HepG2 (cell line): ENCODE data around the gene SNRNP25. TPM values are rescaled to one million over a fixed set of nuclear protein-coding genes. Genes with fewer than 3 reads are reported as not detected.

ENCODE experiments used
- ATAD3A ChIP-seq: sonication (generic); formaldehyde crosslinking; IDR thresholded peaks from 2 replicates; pipeline ENCODE4 v1.4.0; 2020; ENCODE audit warnings: missing genetic modification reagents
- ELF1 ChIP-seq: sonication (generic); formaldehyde crosslinking; IDR thresholded peaks from 2 replicates; pipeline ENCODE4 v1.4.0; 2020; ENCODE audit warnings: missing genetic modification reagents
- NPAS2 ChIP-seq: sonication (generic); formaldehyde crosslinking; IDR thresholded peaks from 2 replicates; pipeline ENCODE4 v1.8.0; 2022; ENCODE audit warnings: mild to moderate bottlenecking, missing genetic modification reagents, borderline replicate concordance
- NR1H2 ChIP-seq: sonication (generic); formaldehyde crosslinking; IDR thresholded peaks from 2 replicates; pipeline ENCODE4 v1.8.1; 2022; ENCODE audit warnings: low read depth, missing genetic modification reagents, borderline replicate concordance
- WIZ ChIP-seq: sonication (generic); formaldehyde crosslinking; IDR thresholded peaks from 2 replicates; pipeline ENCODE4 v1.5.1; 2020; ENCODE audit warnings: mild to moderate bottlenecking, missing genetic modification reagents
- polyA plus RNA-seq, 8 experiments: library from polyadenylated mRNA; depleted of rRNA in 3 of 8; stranded (reverse) in 7 of 8; unstranded in 1 of 8; fragments of >200 nt; fragmentation: Illumina TruSeq in 4 of 8; extraction: Trizol in 4 of 8; gene quantifications; 2 replicates each; pipeline versions ENCODE4 v1.2.1 to v1.2.3, GENCODE V29; 2011 to 2016; ENCODE audit warnings: low read depth in 4 of 8, missing spikeins in 1 of 8, mixed read lengths in 1 of 8; ENCODE audit not compliant: insufficient read depth in 1 of 8
- total RNA-seq, 5 experiments: library from RNA; depleted of rRNA; stranded (reverse); fragments of >200 nt; fragmentation: Illumina TruSeq; extraction: Trizol; gene quantifications; 2 replicates each; pipeline ENCODE4 v1.2.3, GENCODE V29; 2016; ENCODE audit warnings: low read depth in 1 of 5
- TF ChIP-seq, protein P1 (sequence below): sonication (generic); formaldehyde crosslinking; IDR thresholded peaks from 2 replicates; pipeline ENCODE4 v1.9.0; 2022; ENCODE audit warnings: low read depth, missing genetic modification reagents
- TF ChIP-seq, protein P2 (sequence below): IDR thresholded peaks from 2 replicates; pipeline ENCODE4 v1.6.1; 2018; ENCODE audit warnings: missing genetic modification reagents, mild to moderate bottlenecking, missing compliant biosample characterization
- TF ChIP-seq, protein P3 (sequence below): sonication (generic); formaldehyde crosslinking; IDR thresholded peaks from 2 replicates; pipeline ENCODE4 v1.8.0; 2023; ENCODE audit warnings: mild to moderate bottlenecking, missing genetic modification reagents
- TF ChIP-seq, protein P4 (sequence below): sonication (generic); formaldehyde crosslinking; IDR thresholded peaks from 2 replicates; pipeline ENCODE4 v1.5.0; 2020; ENCODE audit warnings: missing genetic modification reagents
- TF ChIP-seq, protein P5 (sequence below): IDR thresholded peaks from 2 replicates; pipeline ENCODE4 v1.6.1; 2016; ENCODE audit warnings: missing compliant biosample characterization, missing genetic modification reagents, borderline replicate concordance

Gene SNRNP25
- total and polyA plus RNA-seq, 2 of the 13 experiments (the other 11 are each of a cell fraction or from before 2014, with no cell fraction given) = 34.1 to 97.4 TPM

DNA sequence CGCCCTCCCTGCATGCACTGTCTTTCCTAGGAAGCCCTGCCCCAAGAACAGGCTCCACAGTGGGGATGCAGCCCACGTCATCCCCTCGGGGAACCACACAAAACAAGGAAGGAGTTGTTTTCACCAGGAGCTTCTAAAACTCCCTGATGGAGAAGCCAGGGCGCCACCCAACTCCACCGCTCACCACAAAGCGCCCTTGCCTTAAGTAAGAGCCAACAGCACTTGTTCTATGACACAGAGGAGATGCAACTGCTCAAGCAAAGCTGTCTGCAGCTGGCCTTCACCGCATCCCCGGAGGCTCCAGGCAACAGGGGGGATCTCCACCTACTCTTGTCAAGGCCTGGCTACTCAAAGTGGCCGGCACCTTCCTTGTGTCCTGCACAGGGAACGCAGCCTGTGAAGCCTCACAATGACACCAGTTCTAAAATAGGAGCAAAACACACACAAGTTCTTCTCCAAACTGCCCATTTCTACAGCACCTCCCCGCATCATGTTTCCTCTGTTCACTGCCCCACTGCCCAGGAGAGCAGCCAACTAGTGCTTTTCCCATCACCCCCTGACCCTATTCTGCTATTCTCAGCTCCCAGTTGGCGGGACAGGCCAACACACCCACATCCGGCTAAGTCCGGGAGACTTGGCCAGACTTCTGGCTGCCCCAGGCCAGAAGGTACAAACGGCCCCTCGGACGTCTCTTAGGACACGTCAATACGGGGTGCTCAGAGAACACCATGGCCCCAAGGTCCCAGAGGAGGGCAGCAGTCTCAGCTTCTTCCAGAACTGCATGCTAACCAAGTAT, 48.6 kb downstream of the SNRNP25 start (continued):
- TF ChIP-seq, protein P1, sequence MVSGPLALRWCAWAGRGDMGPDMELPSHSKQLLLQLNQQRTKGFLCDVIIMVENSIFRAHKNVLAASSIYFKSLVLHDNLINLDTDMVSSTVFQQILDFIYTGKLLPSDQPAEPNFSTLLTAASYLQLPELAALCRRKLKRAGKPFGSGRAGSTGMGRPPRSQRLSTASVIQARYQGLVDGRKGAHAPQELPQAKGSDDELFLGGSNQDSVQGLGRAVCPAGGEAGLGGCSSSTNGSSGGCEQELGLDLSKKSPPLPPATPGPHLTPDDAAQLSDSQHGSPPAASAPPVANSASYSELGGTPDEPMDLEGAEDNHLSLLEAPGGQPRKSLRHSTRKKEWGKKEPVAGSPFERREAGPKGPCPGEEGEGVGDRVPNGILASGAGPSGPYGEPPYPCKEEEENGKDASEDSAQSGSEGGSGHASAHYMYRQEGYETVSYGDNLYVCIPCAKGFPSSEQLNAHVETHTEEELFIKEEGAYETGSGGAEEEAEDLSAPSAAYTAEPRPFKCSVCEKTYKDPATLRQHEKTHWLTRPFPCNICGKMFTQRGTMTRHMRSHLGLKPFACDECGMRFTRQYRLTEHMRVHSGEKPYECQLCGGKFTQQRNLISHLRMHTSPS (CRISPR knock-in tag) = no peak
- no peak for TF ChIP-seq NPAS2
- TF ChIP-seq, protein P2, sequence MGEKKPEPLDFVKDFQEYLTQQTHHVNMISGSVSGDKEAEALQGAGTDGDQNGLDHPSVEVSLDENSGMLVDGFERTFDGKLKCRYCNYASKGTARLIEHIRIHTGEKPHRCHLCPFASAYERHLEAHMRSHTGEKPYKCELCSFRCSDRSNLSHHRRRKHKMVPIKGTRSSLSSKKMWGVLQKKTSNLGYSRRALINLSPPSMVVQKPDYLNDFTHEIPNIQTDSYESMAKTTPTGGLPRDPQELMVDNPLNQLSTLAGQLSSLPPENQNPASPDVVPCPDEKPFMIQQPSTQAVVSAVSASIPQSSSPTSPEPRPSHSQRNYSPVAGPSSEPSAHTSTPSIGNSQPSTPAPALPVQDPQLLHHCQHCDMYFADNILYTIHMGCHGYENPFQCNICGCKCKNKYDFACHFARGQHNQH (CRISPR knock-in tag) = no peak
- TF ChIP-seq ATAD3A (CRISPR knock-in tag) = no peak
- TF ChIP-seq, protein P3, sequence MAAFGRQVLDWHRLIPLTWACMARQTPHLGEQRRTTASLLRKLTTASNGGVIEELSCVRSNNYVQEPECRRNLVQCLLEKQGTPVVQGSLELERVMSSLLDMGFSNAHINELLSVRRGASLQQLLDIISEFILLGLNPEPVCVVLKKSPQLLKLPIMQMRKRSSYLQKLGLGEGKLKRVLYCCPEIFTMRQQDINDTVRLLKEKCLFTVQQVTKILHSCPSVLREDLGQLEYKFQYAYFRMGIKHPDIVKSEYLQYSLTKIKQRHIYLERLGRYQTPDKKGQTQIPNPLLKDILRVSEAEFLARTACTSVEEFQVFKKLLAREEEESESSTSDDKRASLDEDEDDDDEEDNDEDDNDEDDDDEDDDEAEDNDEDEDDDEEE (CRISPR knock-in tag) = no peak
- TF ChIP-seq NR1H2 (CRISPR knock-in tag) = no peak
- TF ChIP-seq, protein P4, sequence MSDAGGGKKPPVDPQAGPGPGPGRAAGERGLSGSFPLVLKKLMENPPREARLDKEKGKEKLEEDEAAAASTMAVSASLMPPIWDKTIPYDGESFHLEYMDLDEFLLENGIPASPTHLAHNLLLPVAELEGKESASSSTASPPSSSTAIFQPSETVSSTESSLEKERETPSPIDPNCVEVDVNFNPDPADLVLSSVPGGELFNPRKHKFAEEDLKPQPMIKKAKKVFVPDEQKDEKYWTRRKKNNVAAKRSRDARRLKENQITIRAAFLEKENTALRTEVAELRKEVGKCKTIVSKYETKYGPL (CRISPR knock-in tag) = no peak
- no peak for TF ChIP-seq ELF1 (CRISPR knock-in tag)
- TF ChIP-seq, protein P5, sequence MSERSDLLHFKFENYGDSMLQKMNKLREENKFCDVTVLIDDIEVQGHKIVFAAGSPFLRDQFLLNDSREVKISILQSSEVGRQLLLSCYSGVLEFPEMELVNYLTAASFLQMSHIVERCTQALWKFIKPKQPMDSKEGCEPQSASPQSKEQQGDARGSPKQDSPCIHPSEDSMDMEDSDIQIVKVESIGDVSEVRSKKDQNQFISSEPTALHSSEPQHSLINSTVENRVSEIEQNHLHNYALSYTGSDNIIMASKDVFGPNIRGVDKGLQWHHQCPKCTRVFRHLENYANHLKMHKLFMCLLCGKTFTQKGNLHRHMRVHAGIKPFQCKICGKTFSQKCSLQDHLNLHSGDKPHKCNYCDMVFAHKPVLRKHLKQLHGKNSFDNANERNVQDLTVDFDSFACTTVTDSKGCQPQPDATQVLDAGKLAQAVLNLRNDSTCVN (CRISPR knock-in tag) = no peak
- TF ChIP-seq WIZ (CRISPR knock-in tag) = no peak
- TF ChIP-seq, all 625 proteins: peak for 0
